ENCODE results near the gene APOL3. TPM values are rescaled to one million over a fixed set of nuclear protein-coding genes. Genes with fewer than 3 reads are reported as not detected.
A peak's percentile ranks its signal among the peaks of the same experiment; 100 is the strongest.

Gene APOL3
- total RNA-seq, 1 donor from 2014 or later, result 58.2 TPM

DNA sequence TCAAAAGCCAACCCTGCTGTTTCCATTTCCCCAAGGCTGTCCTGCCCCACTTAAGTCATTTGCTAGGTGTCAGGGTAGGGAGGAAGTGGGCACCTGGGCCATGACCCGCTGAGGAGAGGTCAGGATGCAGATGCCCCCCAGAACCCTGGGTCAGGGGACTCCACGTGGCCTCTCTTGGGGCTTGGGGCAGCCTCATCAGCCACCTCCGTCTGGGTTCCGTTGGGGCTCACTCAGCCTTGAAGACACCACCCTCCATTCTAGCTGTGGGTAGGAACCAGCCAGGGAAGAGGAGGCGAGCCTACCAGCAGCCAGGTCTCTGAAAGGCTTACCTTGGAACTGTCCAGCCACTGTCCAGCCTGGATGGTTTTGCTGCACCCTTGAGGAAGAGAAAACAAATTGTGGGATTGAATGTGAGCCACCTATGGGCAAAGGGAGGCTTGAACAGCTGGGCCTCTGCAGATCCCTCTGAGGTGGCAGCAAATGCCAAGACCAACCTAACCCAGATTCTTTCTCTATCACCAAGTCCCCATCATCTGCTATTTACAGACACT is 38.5 kb upstream of the APOL3 start:
- TF ChIP-seq, protein P1, sequence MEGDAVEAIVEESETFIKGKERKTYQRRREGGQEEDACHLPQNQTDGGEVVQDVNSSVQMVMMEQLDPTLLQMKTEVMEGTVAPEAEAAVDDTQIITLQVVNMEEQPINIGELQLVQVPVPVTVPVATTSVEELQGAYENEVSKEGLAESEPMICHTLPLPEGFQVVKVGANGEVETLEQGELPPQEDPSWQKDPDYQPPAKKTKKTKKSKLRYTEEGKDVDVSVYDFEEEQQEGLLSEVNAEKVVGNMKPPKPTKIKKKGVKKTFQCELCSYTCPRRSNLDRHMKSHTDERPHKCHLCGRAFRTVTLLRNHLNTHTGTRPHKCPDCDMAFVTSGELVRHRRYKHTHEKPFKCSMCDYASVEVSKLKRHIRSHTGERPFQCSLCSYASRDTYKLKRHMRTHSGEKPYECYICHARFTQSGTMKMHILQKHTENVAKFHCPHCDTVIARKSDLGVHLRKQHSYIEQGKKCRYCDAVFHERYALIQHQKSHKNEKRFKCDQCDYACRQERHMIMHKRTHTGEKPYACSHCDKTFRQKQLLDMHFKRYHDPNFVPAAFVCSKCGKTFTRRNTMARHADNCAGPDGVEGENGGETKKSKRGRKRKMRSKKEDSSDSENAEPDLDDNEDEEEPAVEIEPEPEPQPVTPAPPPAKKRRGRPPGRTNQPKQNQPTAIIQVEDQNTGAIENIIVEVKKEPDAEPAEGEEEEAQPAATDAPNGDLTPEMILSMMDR (IDR thresholded peaks at IDR 0.05), result no peak
- H3K27me3 ChIP-seq, result no peaks in the 10 kb centered on the region
- DNase-seq, result no peak
- no peak for ATAC-seq
- peaks cover 27% of the 10 kb centered on the region for H3K4me1 ChIP-seq
- no peak overlapping the region for H3K4me3 ChIP-seq
- H3K36me3 ChIP-seq, result no peaks in the 10 kb centered on the region
- no peak overlapping the region for H3K27ac ChIP-seq
- intact Hi-C loops (cut with DNase I), result loop anchor here (10.0 kb wide), 1 partner anchor 76 kb away; no protein-coding TSS in a partner anchor
- H3K9me3 ChIP-seq, result no peaks in the 10 kb centered on the region

DNA sequence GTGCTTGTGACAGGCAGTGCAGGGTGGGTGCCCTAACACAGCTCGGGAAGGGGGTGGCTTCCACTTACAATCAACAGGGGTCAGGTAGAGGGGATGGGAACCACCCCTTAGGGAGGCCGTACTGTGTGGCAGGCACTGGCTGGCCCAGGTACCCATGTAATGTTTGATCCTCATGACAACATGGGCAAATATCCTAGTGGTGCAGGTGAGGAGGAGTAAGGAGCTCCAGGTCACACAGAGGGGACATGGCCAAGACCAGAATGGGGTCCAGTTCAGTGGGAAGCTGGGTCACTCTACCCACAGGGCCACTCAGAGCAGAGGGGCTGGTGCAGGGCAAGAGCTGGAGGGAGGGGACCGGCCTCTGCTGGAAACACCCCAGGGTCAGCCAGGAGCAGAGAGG is 38.0 kb upstream of the APOL3 start:
- H3K4me3 ChIP-seq, result no peak overlapping the region
- no peaks in the 10 kb centered on the region for H3K36me3 ChIP-seq
- no peak overlapping the region for H3K27ac ChIP-seq
- intact Hi-C loops (cut with DNase I), result loop anchor here (10.0 kb wide), 1 partner anchor 76 kb away; no protein-coding TSS in a partner anchor
- ATAC-seq, result no peak
- H3K9me3 ChIP-seq, result no peaks in the 10 kb centered on the region
- TF ChIP-seq, protein P1 (IDR thresholded peaks at IDR 0.05), result no peak
- no peaks in the 10 kb centered on the region for H3K27me3 ChIP-seq
- H3K4me1 ChIP-seq, result peaks cover 27% of the 10 kb centered on the region
- no peak for DNase-seq

DNA sequence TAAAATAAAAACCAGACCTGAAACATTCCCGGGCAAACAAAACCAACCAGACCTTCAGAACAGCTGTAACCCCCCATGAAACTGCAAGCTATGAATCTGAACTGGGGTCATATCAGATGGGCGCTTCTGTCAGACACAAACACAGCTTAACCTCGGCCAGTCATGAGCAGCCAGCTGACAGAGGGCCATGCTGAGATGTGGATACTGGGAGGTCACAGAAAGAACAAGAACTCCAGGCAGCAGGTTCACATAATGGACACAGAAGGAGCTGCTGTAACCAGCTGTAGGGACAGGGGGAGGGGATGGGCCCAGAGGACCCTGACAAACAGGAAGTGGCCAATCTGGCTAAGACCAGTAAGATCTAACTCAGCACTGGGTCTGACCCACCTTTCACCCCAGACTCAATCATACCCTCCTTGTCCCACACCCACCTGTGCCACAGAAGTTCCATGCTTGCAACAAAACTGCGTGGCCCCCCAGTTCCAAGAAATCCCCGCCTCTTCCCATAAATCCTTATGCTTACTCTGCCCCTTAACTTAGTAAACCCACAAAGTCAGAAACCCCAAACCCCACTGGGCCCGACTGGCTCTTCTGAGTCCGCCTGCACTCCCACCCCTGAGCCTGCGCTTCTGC is 37.1 kb upstream of the APOL3 start:
- Histone ChIP-seq H3K4me1 (peaks cover 22% of the 10 kb centered on the region), H3K36me3 (no peaks in the 10 kb centered on the region), H3K4me3 (no peak overlapping the region), H3K27ac (no peak overlapping the region), H3K27me3 (no peaks in the 10 kb centered on the region), H3K9me3 (no peaks in the 10 kb centered on the region)
- ATAC-seq (peak; percentile 21), DNase-seq (no peak)
- intact Hi-C loops (cut with DNase I), result loop anchor here (10.0 kb wide), 1 partner anchor 77 kb away; no protein-coding TSS in a partner anchor
- TF ChIP-seq, protein P1 (IDR thresholded peaks at IDR 0.05), result no peak

DNA sequence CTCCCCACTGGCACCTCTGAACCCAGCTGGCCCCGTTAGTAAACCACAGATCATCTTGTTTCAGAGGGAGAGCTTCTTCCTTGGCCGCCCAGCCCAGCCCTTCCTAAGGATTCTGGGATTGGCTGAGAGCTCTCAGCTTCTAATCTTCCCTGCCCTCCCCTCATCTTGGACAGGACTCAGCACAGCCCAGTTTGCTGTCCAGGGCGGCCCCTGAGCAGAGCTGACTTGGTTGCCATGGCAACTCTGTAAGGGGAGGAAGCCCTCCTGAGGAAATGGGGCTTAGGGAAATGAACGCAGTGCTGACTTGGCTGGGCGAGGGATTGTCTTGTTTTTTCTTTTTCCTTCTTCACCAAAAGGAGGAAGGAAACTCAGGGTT is 36.5 kb upstream of the APOL3 start:
- intact Hi-C loops (cut with DNase I), result loop anchor here (10.0 kb wide), 1 partner anchor 78 kb away; no protein-coding TSS in a partner anchor
- H3K4me1 ChIP-seq, result peaks cover 18% of the 10 kb centered on the region
- ATAC-seq (peak; percentile 28), DNase-seq (no peak)
- TF ChIP-seq, protein P1 (IDR thresholded peaks at IDR 0.05), result no peak
- H3K9me3 ChIP-seq, result no peaks in the 10 kb centered on the region
- no peak overlapping the region for H3K27ac ChIP-seq
- no peaks in the 10 kb centered on the region for H3K27me3 ChIP-seq
- H3K4me3 ChIP-seq, result no peak overlapping the region
- no peaks in the 10 kb centered on the region for H3K36me3 ChIP-seq

DNA sequence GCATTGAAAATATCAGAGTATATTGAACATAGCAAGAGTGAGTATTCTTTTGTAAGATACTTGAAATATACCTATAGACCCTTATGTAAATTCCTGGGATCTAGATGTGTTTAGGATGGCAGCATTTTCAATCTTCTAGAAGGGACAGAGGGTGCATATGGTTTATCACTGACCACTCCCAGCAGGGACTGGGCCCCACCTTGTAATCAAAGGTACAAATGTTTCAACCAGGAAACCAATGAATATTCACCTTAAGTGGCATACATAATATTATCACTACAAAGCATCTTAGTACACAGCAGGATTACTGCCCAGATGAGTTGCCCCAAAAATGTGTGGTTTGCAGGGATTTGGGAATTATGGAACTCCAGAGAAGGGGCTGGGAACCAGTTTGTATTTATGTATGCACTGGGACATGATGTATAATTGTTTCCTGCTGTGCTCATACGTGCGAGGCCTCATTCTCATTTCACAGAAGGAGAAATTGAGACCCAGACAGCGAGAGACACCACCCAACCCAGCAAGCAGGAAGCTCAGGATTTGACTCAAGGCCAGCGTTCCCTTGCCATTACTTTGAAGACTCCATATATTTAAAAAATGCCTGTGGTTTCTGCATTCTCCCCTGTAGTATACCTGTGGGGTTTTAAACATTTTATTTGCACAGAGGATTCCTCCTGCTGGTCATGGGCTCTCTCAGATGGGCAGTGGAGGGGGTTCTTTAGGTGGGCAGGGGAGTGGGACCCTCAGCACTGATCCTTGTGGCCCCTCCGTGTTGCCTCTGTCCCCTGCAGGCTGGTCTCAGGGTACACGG is 35.9 kb upstream of the APOL3 start:
- no peak overlapping the region for H3K27ac ChIP-seq
- TF ChIP-seq, protein P1 (IDR thresholded peaks at IDR 0.05), result no peak
- no peaks in the 10 kb centered on the region for H3K9me3 ChIP-seq
- H3K36me3 ChIP-seq, result no peaks in the 10 kb centered on the region
- DNase-seq (no peak), ATAC-seq (no peak)
- peaks cover 15% of the 10 kb centered on the region for H3K4me1 ChIP-seq
- intact Hi-C loops (cut with DNase I), result loop anchor here (10.0 kb wide), 1 partner anchor 78 kb away; no protein-coding TSS in a partner anchor
- no peaks in the 10 kb centered on the region for H3K27me3 ChIP-seq
- H3K4me3 ChIP-seq, result no peak overlapping the region
